Measurements from ENCODE around the gene IL18RAP. TPM values are rescaled to one million over a fixed set of nuclear protein-coding genes. Genes with fewer than 3 reads are reported as not detected.

The IL18RAP gene
- total and polyA plus RNA-seq, 4 donors = 1.00 to 34.0 (median 7.5) TPM

- no peak overlapping the region for H3K9ac ChIP-seq (ENCODE audit: insufficient read depth in 1 of 2, low read length in 2 of 2)
- DNase-seq (no peak), ATAC-seq (ENCODE audit: insufficient read depth, low FRiP score) (no peak)
- 77 to 83% methylated on average over 2 of the region's 2 CpGs for WGBS, 2 donors
- TF ChIP-seq CTCF (IDR thresholded peaks at IDR 0.05; ENCODE audit: control extremely low read depth, extremely low read depth) = no peak
- H3K4me3 ChIP-seq = no peak overlapping the region
- H3K36me3 ChIP-seq (ENCODE audit: control insufficient read depth in 4 of 4, insufficient read depth in 4 of 4, low read length in 4 of 4) = no peaks in the 10 kb centered on the region
- H3K27ac ChIP-seq (ENCODE audit: low read depth in 1 of 2, low read length in 1 of 2) = no peak overlapping the region
- H3K9me3 ChIP-seq (ENCODE audit: control insufficient read depth in 4 of 4, insufficient read depth in 3 of 4, low read length in 3 of 4) = no peaks in the 10 kb centered on the region
- no peaks in the 10 kb centered on the region for H3K4me1 ChIP-seq (ENCODE audit: control insufficient read depth in 5 of 5, insufficient read depth in 5 of 5, low read length in 5 of 5)
- H3K27me3 ChIP-seq (ENCODE audit: control insufficient read depth in 3 of 3, insufficient read depth in 3 of 3, low read length in 2 of 3) = no peaks in the 10 kb centered on the region
Observed at GRCh38 chr2:102455061-102455670, 32.2 kb downstream of the IL18RAP start.

- Histone ChIP-seq H3K9me3 (ENCODE audit: control insufficient read depth in 4 of 4, insufficient read depth in 3 of 4, low read length in 3 of 4) (peaks cover 0 to 3% (median 0%) of the 10 kb centered on the region in 4 donors), H3K9ac (ENCODE audit: insufficient read depth in 1 of 2, low read length in 2 of 2) (no peak overlapping the region), H3K4me3 (no peak overlapping the region), H3K4me1 (ENCODE audit: control insufficient read depth in 5 of 5, insufficient read depth in 5 of 5, low read length in 5 of 5) (no peaks in the 10 kb centered on the region), H3K27me3 (ENCODE audit: control insufficient read depth in 3 of 3, insufficient read depth in 3 of 3, low read length in 2 of 3) (no peaks in the 10 kb centered on the region), H3K27ac (ENCODE audit: low read depth in 1 of 2, low read length in 1 of 2) (no peak overlapping the region), H3K36me3 (ENCODE audit: control insufficient read depth in 4 of 4, insufficient read depth in 4 of 4, low read length in 4 of 4) (no peaks in the 10 kb centered on the region)
- TF ChIP-seq CTCF (IDR thresholded peaks at IDR 0.05; ENCODE audit: control extremely low read depth, extremely low read depth) = no peak
- WGBS, 2 donors = 80 to 88% methylated on average over 1 of the region's 1 CpG
- DNase-seq = no peak
- no peak for ATAC-seq (ENCODE audit: insufficient read depth, low FRiP score)
Observed at GRCh38 chr2:102460467-102460866, 37.5 kb downstream of the IL18RAP start.

- DNase-seq = no peak
- 93 to 97% methylated on average over 6 of the region's 6 CpGs for WGBS, 2 donors
- no peak overlapping the region for H3K9ac ChIP-seq (ENCODE audit: insufficient read depth in 1 of 2, low read length in 2 of 2)
- H3K4me3 ChIP-seq = peak overlapping the region; percentile 10
- no peaks in the 10 kb centered on the region for H3K36me3 ChIP-seq (ENCODE audit: control insufficient read depth in 4 of 4, insufficient read depth in 4 of 4, low read length in 4 of 4)
- no peaks in the 10 kb centered on the region for H3K4me1 ChIP-seq (ENCODE audit: control insufficient read depth in 5 of 5, insufficient read depth in 5 of 5, low read length in 5 of 5)
- peaks cover 0 to 3% (median 0%) of the 10 kb centered on the region in 4 donors for H3K9me3 ChIP-seq (ENCODE audit: control insufficient read depth in 4 of 4, insufficient read depth in 3 of 4, low read length in 3 of 4)
- H3K27me3 ChIP-seq (ENCODE audit: control insufficient read depth in 3 of 3, insufficient read depth in 3 of 3, low read length in 2 of 3) = no peaks in the 10 kb centered on the region
- H3K27ac ChIP-seq (ENCODE audit: low read depth in 1 of 2, low read length in 1 of 2) = no peak overlapping the region
- ATAC-seq (ENCODE audit: insufficient read depth, low FRiP score) = no peak
- TF ChIP-seq CTCF (IDR thresholded peaks at IDR 0.05; ENCODE audit: control extremely low read depth, extremely low read depth) = no peak
Observed at GRCh38 chr2:102461188-102461587, 38.2 kb downstream of the IL18RAP start.

GRCh38 chr2:102463160-102463559 lies 40.2 kb downstream of the IL18RAP start:
- ATAC-seq (ENCODE audit: insufficient read depth, low FRiP score) = no peak
- 93% methylated on average over 5 of the region's 5 CpGs for WGBS, 2 donors
- no peak overlapping the region for H3K4me3 ChIP-seq

More at GRCh38 chr2:102463160-102463559, 40.2 kb downstream of the IL18RAP start:
- H3K9me3 ChIP-seq (ENCODE audit: control insufficient read depth in 4 of 4, insufficient read depth in 3 of 4, low read length in 3 of 4) = peaks cover 0 to 3% (median 0%) of the 10 kb centered on the region in 4 donors
- H3K36me3 ChIP-seq (ENCODE audit: control insufficient read depth in 4 of 4, insufficient read depth in 4 of 4, low read length in 4 of 4) = no peaks in the 10 kb centered on the region
- H3K9ac ChIP-seq (ENCODE audit: insufficient read depth in 1 of 2, low read length in 2 of 2) = no peak overlapping the region
- H3K27me3 ChIP-seq (ENCODE audit: control insufficient read depth in 3 of 3, insufficient read depth in 3 of 3, low read length in 2 of 3) = no peaks in the 10 kb centered on the region
- DNase-seq = no peak
- no peaks in the 10 kb centered on the region for H3K4me1 ChIP-seq (ENCODE audit: control insufficient read depth in 5 of 5, insufficient read depth in 5 of 5, low read length in 5 of 5)
- H3K27ac ChIP-seq (ENCODE audit: low read depth in 1 of 2, low read length in 1 of 2) = no peak overlapping the region
- TF ChIP-seq CTCF (IDR thresholded peaks at IDR 0.05; ENCODE audit: control extremely low read depth, extremely low read depth) = no peak
